Esophagus muscularis mucosa (tissue), 4 donors: Measurements from ENCODE around the gene MADD. TPM values are rescaled to one million over a fixed set of nuclear protein-coding genes. Genes with fewer than 3 reads are reported as not detected.

Experiments used
- DNase-seq: peaks from one replicate; pipeline ENCODE4 v3.0.0-alpha.2; 2017; ENCODE audit errors: extremely low spot score
- H3K27ac ChIP-seq, 4 donors: fragments of 200-600 bp; sonication (generic); replicated peaks in 1 of 4; 1 replicate in 3 of 4; 2 replicates in 1 of 4; pipeline ENCODE4 v1.5.1; 2016 to 2019; ENCODE audit warnings: mild to moderate bottlenecking in 1 of 4
- H3K27me3 ChIP-seq, 4 donors: fragments of 200-600 bp; sonication (generic); one replicate each; pipeline versions ENCODE4 v1.5.1 to v1.6.0; 2016 to 2019
- H3K36me3 ChIP-seq, 4 donors: fragments of 200-600 bp; sonication (generic); one replicate each; pipeline ENCODE4 v1.5.1; 2016 to 2019
- H3K4me1 ChIP-seq, 4 donors: fragments of 200-600 bp; sonication (generic); one replicate each; pipeline ENCODE4 v1.5.1; 2016 to 2019
- H3K4me3 ChIP-seq, 4 donors: fragments of 200-600 bp; sonication (generic); 1 replicate in 2 of 4; 2 replicates in 2 of 4; pipeline ENCODE4 v1.5.1; 2016 to 2019; ENCODE audit warnings: mild to moderate bottlenecking in 4 of 4, moderate library complexity in 1 of 4
- H3K9me3 ChIP-seq, 4 donors: fragments of 200-600 bp; sonication (generic); 1 replicate in 3 of 4; 2 replicates in 1 of 4; pipeline ENCODE4 v1.5.1; 2016 to 2019
- CTCF ChIP-seq, 3 experiments: fragments of 200-600 bp in 2 of 3; fragments of 450-650 bp in 1 of 3; sonication (generic) in 2 of 3; IDR thresholded peaks; one replicate each; pipeline ENCODE4 v1.5.1; 2017 to 2019; ENCODE audit warnings: antibody characterized with exemption in 3 of 3, mild to moderate bottlenecking in 2 of 3, moderate library complexity in 1 of 3
- EP300 ChIP-seq: sonication (generic); formaldehyde crosslinking; IDR thresholded peaks from one replicate; pipeline ENCODE4 v1.6.1; 2017; ENCODE audit warnings: antibody characterized with exemption
- POLR2A ChIP-seq: fragments of 450-650 bp; IDR thresholded peaks from one replicate; pipeline ENCODE4 v1.6.1; 2017; ENCODE audit warnings: antibody characterized with exemption, moderate library complexity, mild to moderate bottlenecking, low read depth
- POLR2AphosphoS5 ChIP-seq, 2 donors: sonication (generic); formaldehyde crosslinking; IDR thresholded peaks; one replicate each; pipeline ENCODE4 v1.6.1; 2017; ENCODE audit warnings: antibody characterized with exemption in 2 of 2
- WGBS: methylation state at CpG from one replicate; pipeline ENCODE4 v1.1.5; 2018; 5-methylcytosine and 5-hydroxymethylcytosine counted together
- intact Hi-C: fragments of 100-400 bp; cut with DNase I; formaldehyde crosslinking; loops from one replicate; pipeline ENCODE4 v1.15.1; 2023
- total RNA-seq, 4 donors: library from RNA; depleted of rRNA; stranded (reverse); fragments of >200 nt; gene quantifications; one replicate each; pipeline versions ENCODE4 v1.1.0 to v1.2.1, GENCODE V29; 2016

Gene MADD
- total RNA-seq, 4 donors from 2014 or later = 27.8 to 35.4 (median 32.7) TPM

DNA sequence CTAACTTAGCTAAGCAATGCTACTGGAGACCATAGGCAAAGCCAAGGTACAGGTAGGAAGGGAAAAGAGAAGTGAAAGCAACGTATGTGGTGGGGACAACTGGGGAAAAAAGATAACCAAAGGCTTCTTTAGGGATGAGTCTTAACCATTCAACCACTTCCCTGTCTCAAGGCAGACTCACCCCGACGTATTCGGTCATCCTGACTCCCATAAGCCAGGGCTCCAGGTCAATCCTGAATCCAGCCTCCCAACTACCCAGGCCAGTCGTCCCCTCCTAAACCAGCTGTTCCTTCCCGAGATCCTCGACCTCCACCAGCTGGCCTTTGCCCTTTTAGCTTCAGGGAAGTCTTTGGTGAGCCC is 21.6 kb upstream of the MADD start:
- no peaks in the 10 kb centered on the region for H3K27me3 ChIP-seq

GRCh38 chr11:47248664-47249377 is 21.1 kb upstream of the MADD start, which contains the start of gene ACP2:
ACP2 (minus strand) TSS chr11:47248814; CDS start chr11:47248789, 25 bp downstream.
- peak; percentile 98 for DNase-seq
- TF ChIP-seq POLR2AphosphoS5 (IDR thresholded peaks at IDR 0.05) = peak; percentile 81 to 86
- TF ChIP-seq POLR2A = peak; percentile 38
- no peak for TF ChIP-seq EP300
- peak in 2 of 3 experiments; percentile 17 to 35 for TF ChIP-seq CTCF (IDR thresholded peaks at IDR 0.05)
- Histone ChIP-seq H3K27ac (peak within 1 kb of the TSS; percentile 81 to 89 (median 82)), H3K27me3 (no peaks in the 10 kb centered on the region), H3K4me1 (peaks cover 23 to 43% (median 31%) of the 10 kb centered on the region in 4 donors), H3K36me3 (peaks cover 19 to 33% (median 31%) of the 10 kb centered on the region in 4 donors), H3K9me3 (no peaks in the 10 kb centered on the region), H3K4me3 (peak within 1 kb of the TSS; percentile 65 to 88 (median 78))
- WGBS = 1% methylated on average over 28 of the region's 45 CpGs
- intact Hi-C loops = no loop called here

More for the DNA sequence above, 21.6 kb upstream of the MADD start:
- under 1% methylated on average over 7 of the region's 7 CpGs for WGBS
- peaks cover 19 to 39% (median 36%) of the 10 kb centered on the region in 4 donors for H3K36me3 ChIP-seq
- peaks cover 20 to 38% (median 28%) of the 10 kb centered on the region in 4 donors for H3K4me1 ChIP-seq
- DNase-seq = no peak
- peak overlapping the region; percentile 81 to 89 (median 82) for H3K27ac ChIP-seq
- H3K9me3 ChIP-seq = no peaks in the 10 kb centered on the region
- TF ChIP-seq POLR2AphosphoS5 (IDR thresholded peaks at IDR 0.05) (no peak), POLR2A (no peak), CTCF (IDR thresholded peaks at IDR 0.05) (no peak), EP300 (no peak)
- peak overlapping the region; percentile 65 to 88 (median 78) for H3K4me3 ChIP-seq
- intact Hi-C loops = no loop called here

DNA sequence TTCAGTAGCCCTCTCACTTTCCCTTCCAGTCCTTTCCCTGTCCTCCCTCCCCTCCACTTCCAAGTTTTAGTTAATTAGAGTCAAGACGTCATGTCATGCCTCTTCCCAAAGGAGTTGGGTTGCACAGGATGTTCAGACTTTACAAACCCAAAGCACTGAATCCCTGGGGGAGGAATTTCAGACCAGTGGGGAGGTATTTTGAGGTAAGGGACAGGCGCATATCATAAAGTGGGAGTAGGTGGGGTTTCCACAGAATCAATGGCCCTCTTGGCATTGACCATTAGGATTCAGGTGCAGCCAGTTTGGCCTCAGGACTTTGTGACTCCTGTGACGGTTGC is 20.6 kb upstream of the MADD start:
- H3K9me3 ChIP-seq = no peaks in the 10 kb centered on the region
- peaks cover 28 to 49% (median 37%) of the 10 kb centered on the region in 4 donors for H3K4me1 ChIP-seq
- intact Hi-C loops = no loop called here
- H3K36me3 ChIP-seq = peaks cover 17 to 28% (median 26%) of the 10 kb centered on the region in 4 donors
- no peak for DNase-seq
- H3K27ac ChIP-seq = peak overlapping the region; percentile 81 to 89 (median 82)
- TF ChIP-seq EP300 = no peak
- TF ChIP-seq CTCF (IDR thresholded peaks at IDR 0.05) = no peak
- TF ChIP-seq POLR2AphosphoS5 (IDR thresholded peaks at IDR 0.05) = no peak
- no peak for TF ChIP-seq POLR2A
- H3K4me3 ChIP-seq = peak overlapping the region; percentile 65 to 88 (median 78)
- H3K27me3 ChIP-seq = no peaks in the 10 kb centered on the region
- 42% methylated on average over 2 of the region's 3 CpGs for WGBS

GRCh38 chr11:47251751-47252150 is 18.2 kb upstream of the MADD start:
- H3K4me3 ChIP-seq = no peak overlapping the region
- intact Hi-C loops = no loop called here
- no peaks in the 10 kb centered on the region for H3K9me3 ChIP-seq
- no peaks in the 10 kb centered on the region for H3K27me3 ChIP-seq
- no peak overlapping the region for H3K27ac ChIP-seq
- WGBS = 79% methylated on average over 3 of the region's 3 CpGs
- H3K36me3 ChIP-seq = peaks cover 0 to 6% (median 3%) of the 10 kb centered on the region in 4 donors
- H3K4me1 ChIP-seq = peaks cover 53 to 58% (median 54%) of the 10 kb centered on the region in 4 donors
- TF ChIP-seq EP300 (no peak), CTCF (IDR thresholded peaks at IDR 0.05) (no peak), POLR2A (no peak), POLR2AphosphoS5 (IDR thresholded peaks at IDR 0.05) (no peak)
- no peak for DNase-seq
